Inferior parietal cortex (tissue), 1 donor: ENCODE results near the gene IYD.
A peak's percentile ranks its signal among the peaks of the same experiment; 100 is the strongest.

Experiments used
- DNase-seq: peaks from one replicate; pipeline ENCODE4 v3.0.0-alpha.2; 2016; ENCODE audit errors: extremely low spot score

The IYD gene

GRCh38 chr6:150394899-150395295 is 26.1 kb downstream of the IYD start:
- no peak for DNase-seq

DNA sequence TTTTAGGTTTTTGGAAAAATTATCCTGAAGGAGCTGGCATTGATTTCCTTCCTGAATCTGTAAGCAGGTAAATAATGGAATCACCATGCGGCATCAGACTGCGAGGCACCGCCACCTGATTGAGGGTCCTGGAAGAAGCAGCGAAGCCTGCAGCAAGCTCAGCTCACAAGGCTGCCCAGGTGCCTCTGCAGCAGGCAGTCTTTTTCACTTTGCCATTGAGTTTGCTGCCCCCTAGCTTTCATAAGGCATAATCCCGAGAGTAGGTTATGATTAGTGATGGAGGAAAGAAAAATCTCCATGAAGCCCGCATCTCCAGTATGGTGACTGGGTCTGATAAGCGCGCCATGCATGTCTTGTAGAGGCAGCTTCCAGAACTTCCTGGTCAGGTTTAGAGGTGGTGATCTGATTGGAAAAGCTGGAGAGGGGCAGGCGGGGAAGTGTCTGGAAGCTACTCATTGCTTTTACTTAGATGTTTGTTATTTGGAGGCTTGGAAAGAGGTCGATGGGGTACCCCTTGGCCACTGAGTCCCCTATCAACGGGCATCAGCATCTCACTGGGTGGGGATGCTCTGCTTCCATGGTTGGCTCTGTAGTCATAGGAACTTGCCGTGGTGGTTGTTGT is 26.7 kb downstream of the IYD start:
- DNase-seq: peak; percentile 76

DNA sequence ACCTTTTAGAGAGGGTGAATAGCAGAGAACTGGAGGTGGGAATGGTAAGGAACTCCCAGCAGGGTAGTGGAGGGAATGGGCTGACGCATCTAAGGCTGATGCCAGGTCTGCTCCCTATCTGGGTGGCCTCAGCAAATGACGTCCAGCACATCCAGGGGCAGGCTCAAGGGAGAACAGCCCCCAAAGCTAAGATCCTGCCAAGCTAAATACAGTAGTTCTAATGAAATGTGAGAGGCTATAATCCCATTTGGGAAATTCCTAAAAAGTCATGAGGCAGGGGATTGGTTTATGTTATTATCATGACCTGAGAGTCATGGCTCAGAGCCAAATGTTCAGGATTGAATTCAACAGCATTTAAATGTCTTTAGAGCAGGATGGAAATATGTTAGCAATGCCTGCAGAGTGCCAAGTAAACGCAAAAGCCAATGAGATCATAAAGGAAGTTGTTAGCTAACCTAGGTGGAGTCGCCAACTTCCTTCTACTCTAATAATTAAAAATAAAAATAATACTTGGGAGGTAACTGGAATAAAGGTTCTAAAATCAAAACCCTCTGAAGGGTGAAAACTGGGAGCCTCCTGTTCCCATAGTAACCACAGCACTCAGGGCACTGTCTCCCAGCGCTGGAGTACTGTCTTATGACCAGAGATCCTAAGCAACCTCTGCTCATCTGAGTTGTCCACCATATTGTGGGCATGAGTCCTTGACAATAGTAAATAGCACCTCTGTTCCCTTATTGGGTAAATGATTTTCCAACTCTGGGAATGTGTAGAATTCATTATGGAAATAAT is 34.8 kb downstream of the IYD start:
- no peak for DNase-seq

DNA sequence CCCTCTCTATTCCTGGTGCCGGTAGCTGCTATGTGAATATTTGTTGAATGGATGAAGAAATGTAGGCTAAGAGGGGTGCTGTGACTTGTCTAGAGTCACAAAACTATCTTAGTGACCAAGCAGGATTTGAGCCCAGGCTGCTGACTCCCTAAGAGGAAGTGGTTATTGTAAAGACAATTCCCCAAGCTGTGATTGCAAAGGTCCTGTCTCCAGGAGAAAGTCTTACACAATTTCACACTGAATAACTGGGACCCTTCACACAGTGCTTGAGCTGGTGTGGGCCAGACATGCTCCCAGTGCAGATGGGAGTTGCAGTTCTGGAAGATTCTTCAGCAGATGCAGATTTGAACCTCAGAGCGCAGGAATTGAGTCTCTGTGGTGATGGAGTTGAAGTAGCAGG is 38.1 kb downstream of the IYD start:
- no peak for DNase-seq

- no peak for DNase-seq
Measured at GRCh38 chr6:150408842-150409241, 40.0 kb downstream of the IYD start.

DNA sequence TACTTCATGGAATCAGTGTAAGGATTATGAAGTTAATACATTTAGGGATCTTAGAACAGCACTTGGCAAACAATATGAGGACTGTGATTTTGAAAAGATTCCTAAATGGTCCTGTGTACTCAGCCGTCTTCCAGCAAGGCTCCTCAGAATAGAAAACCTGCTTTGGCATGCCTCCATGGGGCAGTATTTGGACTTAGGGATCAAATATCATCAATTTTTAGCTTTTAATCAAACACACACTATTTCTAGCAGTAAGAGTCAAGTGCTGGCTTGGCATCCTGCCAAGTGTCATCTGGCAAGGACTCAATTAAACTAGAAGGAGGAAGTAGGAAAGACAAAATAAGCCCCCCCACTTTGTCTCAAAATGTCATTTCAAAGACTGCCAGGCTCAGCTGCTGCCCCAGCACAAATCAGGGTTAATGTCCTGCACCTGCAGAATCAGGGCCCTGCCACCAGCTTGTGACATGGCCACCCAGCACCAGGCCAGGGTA is 40.8 kb downstream of the IYD start:
- DNase-seq: no peak

DNA sequence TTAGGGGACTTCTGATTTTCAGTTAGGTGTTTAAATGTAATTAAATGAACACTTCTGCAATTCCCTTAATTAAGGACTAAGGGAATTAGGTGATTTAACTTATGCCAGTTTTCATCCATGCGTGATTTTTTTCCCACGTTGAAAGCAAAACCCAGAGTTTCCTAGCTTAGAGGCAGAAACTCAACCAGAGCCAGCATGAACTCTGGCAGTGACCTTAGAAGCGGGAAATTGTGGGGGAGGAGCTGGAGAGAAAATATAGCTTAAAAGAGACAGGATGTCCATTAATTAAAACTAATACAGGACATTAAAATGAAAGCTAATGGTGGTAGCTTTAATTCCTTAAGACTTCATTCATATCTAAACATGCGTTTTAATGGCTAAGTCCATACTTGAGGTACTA is 41.6 kb downstream of the IYD start:
- no peak for DNase-seq

DNA sequence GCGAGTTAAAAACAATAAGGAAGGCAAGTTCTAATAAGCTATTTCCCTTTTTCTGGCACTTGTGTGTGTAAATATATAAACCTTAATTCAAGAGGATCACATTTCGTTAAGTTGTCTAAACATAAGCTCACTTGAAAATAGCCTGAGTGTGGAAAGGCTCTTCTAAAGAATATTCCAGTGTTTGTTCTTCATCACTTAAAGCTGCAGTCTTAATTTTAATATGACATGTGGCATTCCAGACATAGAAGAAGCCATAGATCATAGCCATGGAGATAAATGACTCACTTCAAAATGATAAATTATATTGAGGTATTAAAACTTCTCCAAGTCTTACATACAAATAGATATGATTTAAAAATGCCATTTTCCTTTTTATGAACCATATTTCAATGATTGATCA is 42.1 kb downstream of the IYD start:
- no peak for DNase-seq

DNA sequence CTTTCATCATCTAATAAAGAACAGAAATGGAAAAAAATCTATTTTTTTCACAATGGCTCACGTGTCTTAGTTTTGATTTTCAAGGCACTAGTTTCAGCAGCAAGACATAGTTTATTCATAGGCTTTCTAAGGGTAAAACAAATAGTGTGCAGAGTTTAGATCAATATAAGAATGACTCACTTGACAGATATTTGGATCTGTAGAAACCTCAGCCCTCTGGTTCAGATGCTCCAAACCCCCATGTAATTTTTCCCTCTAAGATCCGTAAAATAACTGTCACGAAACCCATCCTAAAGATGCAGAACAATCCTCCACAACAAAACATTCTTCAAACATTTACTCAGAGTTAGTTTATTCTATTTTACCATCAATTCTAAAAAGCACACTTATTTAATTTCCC is 43.4 kb downstream of the IYD start:
- no peak for DNase-seq

DNA sequence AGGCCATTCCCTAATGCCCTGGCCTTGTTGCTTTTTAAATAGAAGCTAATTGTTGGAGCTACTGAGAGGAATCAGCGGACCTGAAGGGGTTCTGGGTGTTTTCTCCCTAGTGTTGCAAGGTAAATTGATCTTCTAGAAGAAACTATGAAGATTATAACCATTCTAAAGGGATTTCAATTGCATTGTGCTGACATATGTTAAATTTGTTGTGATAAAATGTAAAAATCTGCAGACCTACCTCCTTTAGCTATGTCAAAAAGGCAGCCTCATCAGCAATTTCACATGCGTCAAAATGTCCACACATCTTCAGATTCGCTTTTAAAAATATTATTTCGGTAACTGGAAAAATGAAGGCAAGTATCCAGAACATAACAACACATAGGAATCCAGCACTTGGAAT is 44.4 kb downstream of the IYD start:
- no peak for DNase-seq

DNA sequence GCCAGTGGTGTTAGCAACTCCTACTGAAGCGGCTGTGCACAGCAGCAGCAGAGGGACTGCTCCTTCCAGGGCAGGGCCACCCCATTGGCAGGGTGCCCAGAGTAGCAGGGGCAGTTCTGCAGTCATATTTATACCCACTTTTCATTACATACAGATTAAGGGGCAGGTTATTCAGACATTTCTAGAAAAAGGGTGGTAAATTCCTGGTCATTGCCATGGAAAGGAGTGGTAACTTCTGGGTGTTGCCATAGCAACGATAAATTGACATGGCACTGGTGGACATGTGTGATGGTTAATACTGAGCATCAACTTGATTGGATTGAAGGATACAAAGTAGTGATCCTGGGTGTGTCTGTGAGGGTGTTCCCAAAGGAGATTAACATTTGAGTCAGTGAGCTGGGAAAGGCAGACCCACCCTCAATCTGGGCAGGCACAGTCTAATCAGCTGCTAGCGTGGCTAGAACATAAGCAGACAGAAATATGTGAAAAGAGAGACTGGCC is 45.0 kb downstream of the IYD start:
- no peak for DNase-seq

- DNase-seq: no peak
Measured at GRCh38 chr6:150416128-150416527, 47.3 kb downstream of the IYD start.

- DNase-seq: no peak
Measured at GRCh38 chr6:150417250-150417649, 48.4 kb downstream of the IYD start.

- peak; percentile 81 for DNase-seq
Measured at GRCh38 chr6:150417899-150418826, 49.4 kb downstream of the IYD start.

DNA sequence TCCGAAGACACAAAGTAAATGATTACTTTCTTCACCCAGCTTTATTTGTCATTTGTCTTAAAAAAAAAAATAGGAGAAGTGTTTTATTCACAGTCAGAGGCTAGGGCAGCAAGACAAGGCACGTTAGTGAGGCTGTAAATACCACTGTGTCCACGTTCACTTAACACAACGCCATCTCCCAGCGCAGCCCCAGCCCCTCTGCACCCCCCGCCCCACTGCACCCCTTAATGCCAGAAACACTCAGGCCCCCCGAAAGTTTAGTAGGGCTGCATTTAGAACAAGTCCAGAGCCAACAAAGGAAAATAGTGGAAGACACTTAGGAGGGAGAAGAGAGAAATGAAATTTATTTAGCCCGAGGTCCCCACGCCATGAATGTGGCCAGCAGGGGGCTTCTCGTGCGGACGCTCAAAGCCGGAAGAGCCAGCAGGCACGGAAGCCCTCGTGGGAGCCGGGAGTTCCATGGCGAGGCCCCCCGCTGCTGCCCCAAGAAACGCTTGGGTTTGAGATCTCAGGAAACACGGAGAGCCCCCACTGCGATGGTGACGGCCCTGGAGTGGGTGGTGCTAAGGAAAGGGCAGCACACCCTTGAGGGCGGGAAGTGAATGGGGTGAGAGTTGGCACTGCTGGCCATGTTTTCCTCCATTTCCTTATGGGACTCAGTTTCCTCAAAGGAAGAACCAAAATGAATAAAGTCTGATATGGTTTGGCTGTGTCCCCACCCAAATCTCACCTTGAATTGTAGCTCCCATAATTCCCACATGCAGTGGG is 50.2 kb downstream of the IYD start:
- peak; percentile 20 for DNase-seq

- DNase-seq: no peak
Measured at GRCh38 chr6:150420428-150420827, 51.6 kb downstream of the IYD start.

GRCh38 chr6:150420926-150421325 is 52.1 kb downstream of the IYD start:
- DNase-seq: peak; percentile 65

- DNase-seq: no peak
Measured at GRCh38 chr6:150425508-150425907, 56.7 kb downstream of the IYD start.

DNA sequence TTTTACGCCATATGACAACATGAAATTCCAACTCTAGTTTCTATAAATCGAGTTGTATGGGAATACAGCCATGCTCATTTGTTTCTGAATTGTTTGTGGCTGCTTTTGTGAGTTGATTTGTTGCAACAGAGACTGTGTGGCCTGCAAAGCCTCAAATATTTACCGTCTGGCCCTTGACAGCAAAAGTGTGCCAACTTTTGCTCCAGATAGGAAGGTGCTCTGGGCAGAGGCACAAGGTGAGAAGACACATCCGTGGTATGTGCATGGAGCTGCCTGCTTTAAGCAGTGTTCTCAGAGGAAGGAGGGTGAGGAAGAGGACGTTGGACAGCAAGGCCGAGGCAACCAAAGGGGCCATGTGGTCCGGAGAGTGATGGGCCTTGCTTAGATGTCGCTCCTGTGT is 57.4 kb downstream of the IYD start:
- DNase-seq: no peak

DNA sequence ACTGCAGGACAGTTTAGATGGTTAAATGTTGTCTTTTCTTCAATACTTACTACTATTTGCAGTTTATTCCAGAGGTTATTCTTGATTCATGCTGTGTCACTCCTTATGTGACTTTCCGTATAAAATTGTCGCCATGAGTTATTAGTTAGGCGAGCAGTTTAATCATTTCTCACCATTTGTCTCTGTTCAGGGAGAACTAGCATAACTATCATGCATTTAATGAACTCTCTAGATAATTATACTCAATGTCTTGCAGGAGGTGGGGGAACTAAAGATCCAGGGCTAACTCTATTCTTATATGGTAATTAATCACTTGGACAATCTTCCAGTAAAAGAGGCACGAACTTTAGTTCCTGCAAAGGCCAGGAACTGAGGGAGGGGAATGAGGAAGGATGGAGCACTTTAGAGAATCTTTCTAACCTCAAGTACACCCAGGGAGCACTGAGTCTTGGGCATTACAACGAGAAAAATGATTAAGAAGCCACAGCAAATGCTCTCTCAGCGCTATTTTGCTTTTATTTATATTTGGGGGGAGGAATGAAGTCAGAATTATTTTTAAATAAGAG is 58.3 kb downstream of the IYD start:
- no peak for DNase-seq

GRCh38 chr6:150427843-150428242 is 59.0 kb downstream of the IYD start:
- DNase-seq: no peak
